Liver (tissue), 3 donors: ENCODE data around the gene MPRIP.

Experiments used
- EGR1 ChIP-seq, 2 donors: IDR thresholded peaks; 2 replicates each; pipeline ENCODE4 v1.6.1; 2016 to 2018; ENCODE audit warnings: antibody characterized with exemption in 2 of 2, low read depth in 2 of 2
- TF ChIP-seq, protein P1 (sequence below): fragments of 150-350 bp; IDR thresholded peaks from 2 replicates; pipeline ENCODE4 v1.5.1; 2017; ENCODE audit warnings: improper control_type of control experiment, low read depth, low read length; ENCODE audit not compliant: missing input control
- donor health status: healthy.
- donor health status: healthy.

DNA sequence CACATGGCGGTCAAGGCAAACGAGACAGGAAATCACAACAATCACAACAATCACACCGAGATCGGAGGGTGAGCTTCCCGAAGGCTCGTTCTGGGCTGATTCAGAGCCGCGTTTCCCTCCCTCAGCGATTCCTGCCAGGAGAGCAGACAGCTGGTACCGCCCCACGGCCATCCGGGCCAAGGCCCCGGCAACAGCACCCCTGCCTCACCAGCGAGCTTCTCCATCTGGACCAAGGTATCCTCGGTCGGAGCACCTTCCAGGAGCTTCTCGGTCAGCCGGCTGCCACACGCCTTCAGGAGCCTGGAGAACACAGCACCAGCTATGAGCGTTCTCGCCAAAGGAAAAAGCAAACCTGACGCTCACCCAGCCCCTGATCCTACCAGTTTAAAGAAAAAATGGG is 179.1 kb downstream of the MPRIP start:
- TF ChIP-seq, protein P1, sequence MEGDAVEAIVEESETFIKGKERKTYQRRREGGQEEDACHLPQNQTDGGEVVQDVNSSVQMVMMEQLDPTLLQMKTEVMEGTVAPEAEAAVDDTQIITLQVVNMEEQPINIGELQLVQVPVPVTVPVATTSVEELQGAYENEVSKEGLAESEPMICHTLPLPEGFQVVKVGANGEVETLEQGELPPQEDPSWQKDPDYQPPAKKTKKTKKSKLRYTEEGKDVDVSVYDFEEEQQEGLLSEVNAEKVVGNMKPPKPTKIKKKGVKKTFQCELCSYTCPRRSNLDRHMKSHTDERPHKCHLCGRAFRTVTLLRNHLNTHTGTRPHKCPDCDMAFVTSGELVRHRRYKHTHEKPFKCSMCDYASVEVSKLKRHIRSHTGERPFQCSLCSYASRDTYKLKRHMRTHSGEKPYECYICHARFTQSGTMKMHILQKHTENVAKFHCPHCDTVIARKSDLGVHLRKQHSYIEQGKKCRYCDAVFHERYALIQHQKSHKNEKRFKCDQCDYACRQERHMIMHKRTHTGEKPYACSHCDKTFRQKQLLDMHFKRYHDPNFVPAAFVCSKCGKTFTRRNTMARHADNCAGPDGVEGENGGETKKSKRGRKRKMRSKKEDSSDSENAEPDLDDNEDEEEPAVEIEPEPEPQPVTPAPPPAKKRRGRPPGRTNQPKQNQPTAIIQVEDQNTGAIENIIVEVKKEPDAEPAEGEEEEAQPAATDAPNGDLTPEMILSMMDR: no peak
- no peak for TF ChIP-seq EGR1 (IDR thresholded peaks at IDR 0.05; ENCODE audit: low read depth in 2 of 2)
